ENCODE data around the gene C1orf74.

DNA sequence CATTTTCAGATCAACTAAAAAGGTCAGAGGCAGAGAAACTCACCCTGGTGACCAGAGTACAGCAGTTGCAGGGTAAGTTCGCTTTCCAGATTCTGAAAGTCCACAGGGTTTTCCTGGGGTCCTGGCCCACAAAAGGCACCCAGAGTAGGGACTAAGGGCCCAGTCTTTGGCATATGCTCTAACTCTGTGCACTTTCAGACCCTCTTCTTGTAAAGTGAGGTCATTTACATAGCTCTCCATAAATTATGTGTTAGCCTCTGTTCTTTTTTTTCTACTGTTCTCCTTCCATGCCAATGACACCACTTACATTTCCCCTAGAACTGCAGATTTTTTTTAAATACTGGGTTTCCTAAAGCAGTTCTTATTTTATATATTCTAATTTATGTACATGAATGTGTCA is 6.3 kb downstream of the C1orf74 start:
- TF ChIP-seq, protein P1, sequence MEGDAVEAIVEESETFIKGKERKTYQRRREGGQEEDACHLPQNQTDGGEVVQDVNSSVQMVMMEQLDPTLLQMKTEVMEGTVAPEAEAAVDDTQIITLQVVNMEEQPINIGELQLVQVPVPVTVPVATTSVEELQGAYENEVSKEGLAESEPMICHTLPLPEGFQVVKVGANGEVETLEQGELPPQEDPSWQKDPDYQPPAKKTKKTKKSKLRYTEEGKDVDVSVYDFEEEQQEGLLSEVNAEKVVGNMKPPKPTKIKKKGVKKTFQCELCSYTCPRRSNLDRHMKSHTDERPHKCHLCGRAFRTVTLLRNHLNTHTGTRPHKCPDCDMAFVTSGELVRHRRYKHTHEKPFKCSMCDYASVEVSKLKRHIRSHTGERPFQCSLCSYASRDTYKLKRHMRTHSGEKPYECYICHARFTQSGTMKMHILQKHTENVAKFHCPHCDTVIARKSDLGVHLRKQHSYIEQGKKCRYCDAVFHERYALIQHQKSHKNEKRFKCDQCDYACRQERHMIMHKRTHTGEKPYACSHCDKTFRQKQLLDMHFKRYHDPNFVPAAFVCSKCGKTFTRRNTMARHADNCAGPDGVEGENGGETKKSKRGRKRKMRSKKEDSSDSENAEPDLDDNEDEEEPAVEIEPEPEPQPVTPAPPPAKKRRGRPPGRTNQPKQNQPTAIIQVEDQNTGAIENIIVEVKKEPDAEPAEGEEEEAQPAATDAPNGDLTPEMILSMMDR (IDR thresholded peaks at IDR 0.05; ENCODE audit: low read depth, low read length), result no peak
- TF ChIP-seq, protein P2, sequence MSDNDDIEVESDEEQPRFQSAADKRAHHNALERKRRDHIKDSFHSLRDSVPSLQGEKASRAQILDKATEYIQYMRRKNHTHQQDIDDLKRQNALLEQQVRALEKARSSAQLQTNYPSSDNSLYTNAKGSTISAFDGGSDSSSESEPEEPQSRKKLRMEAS (IDR thresholded peaks at IDR 0.05; ENCODE audit: low read depth, low read length), result no peak
- TF ChIP-seq POLR2A (IDR thresholded peaks at IDR 0.05; ENCODE audit: extremely low read depth, insufficient read length), result no peak
- no peak for TF ChIP-seq MYC (IDR thresholded peaks at IDR 0.05; ENCODE audit: low read depth, low read length)
